H54 (cell line): ENCODE data around the gene DVL1.

Experiments used
- DNase-seq: peaks from one replicate; pipeline ENCODE4 v3.0.0; 2011; ENCODE audit warnings: low spot score, mixed read lengths; ENCODE audit not compliant: insufficient read length
- FAIRE-seq: peaks from 3 replicates; lab custom pipeline; 2011; peaks lifted over from hg19 to GRCh38; lab: Jason Lieb, UNC
- POLR2A ChIP-seq: IDR thresholded peaks from 2 replicates; pipeline ENCODE4 v1.6.1; 2011; ENCODE audit warnings: low read depth, mild to moderate bottlenecking, low read length

DVL1 gene

GRCh38 chr1:1306661-1307260 is 42.5 kb downstream of the DVL1 start:
- TF ChIP-seq POLR2A: no peak
- DNase-seq: no peak
- no peak for FAIRE-seq

- FAIRE-seq: no peak
- no peak for TF ChIP-seq POLR2A
- DNase-seq: no peak
These were observed 43.1 kb downstream of the DVL1 start for GRCh38 chr1:1306070-1306660.

DNA sequence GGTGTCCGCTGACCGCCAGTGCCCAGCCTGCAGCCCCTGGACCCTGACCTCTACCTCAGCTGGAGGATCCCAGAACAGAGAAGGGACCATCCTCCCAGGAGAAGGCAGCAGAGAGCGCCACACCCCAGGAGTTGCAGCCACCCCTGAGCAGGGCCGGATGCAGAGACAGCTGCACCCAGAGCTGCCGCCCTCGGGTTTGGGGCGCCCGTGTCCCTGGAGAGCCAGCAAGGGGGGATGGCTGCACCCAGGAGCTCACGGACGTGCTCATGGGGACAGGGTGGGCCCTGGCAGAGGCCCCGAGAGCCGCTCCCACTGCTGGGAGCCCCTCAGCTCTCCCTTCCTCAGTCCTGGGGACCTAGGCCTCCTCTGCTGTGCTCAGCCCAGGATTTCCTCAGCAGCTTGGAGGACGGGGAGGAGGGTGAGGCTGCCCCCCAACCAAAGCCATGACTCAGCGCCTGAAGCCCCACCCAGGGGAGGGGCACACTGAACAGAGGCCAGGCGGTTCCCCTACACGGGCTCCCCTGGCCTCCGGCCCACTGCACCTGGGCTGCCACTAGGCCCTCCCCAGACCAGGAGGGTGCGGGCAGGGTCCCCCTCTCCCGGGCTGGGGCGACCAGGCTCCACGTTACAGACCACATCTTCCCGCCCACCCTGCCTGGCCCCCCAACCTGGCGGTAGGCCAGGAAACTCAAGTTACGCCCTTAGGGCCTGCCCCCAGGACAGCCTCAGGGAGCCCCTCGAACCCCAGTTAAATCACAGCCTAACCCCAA is 43.7 kb downstream of the DVL1 start:
- FAIRE-seq (peak; percentile 45), DNase-seq (peak; percentile 85)
- TF ChIP-seq POLR2A: no peak

DNA sequence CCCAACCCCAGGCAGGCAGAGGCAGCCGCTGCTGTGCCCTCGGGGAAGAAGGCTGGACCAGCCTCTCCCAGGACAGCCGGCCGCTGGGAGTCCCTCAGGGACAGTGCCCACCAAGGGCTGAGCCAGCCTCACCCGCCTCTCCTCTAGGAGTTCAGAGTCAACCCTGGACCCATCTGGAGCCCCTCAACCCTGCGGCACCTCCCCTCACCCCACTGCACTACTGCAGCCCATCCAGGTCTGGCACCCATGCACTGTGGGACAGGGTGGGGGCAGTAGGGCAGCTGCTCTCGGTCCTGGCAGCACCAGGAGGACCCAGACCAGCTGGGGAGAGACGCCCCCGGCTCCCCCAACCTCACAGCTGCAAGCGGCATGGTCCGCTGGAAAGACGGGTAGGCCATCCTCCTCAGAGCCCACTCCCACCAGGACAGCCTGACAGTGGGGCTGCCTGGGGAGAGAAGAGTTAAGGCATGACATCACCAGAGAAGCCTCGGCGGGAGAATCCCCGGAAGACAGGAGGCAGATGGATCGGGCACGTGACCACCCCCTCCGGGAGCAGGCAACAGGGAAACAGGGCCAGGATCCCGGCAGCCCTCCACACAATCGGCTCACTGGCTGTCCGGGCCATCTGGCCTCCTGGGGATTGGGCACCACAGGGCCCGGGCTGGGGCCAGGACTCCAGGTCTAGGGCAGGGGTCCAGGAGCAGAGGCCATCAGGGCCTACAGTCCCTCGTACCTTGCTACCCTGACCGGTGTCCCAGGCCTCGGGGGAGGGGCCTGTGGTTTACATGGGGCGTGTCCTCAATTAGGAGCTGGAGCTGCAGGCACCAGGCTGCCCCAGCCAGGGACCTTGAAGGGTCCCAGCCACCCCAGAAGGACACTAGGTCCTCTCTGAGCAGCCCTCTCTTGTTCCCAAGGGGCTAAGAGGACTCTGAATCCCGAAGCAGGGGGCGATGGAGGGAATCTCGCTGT is 44.6 kb downstream of the DVL1 start:
- peak; percentile 73 for DNase-seq

DNA sequence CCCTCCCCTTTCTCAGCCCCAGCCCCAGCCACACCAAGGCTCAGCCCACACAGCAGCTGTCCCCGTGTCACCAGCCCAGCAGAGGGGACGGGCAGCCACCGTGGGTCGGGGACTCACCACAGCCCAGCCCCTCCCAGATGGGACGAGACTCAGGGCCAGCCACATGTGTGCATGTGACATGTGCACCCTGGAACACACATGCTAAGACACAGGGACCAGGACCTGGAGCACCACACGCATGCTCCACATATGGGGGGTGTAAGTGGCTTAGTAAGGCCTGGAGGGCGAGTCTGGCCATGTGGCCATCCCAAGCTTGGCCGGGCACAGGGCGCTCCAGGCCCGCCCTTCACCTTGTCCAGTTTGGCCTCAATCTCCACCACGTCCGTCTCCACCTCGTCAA is 45.5 kb downstream of the DVL1 start:
- DNase-seq (no peak), FAIRE-seq (no peak)
- TF ChIP-seq POLR2A: no peak

More for the DNA sequence above, 44.6 kb downstream of the DVL1 start:
- no peak for TF ChIP-seq POLR2A
- no peak for FAIRE-seq

- no peak for TF ChIP-seq POLR2A
- DNase-seq (no peak), FAIRE-seq (no peak)
These were observed 46.2 kb downstream of the DVL1 start for GRCh38 chr1:1302951-1303509.

DNA sequence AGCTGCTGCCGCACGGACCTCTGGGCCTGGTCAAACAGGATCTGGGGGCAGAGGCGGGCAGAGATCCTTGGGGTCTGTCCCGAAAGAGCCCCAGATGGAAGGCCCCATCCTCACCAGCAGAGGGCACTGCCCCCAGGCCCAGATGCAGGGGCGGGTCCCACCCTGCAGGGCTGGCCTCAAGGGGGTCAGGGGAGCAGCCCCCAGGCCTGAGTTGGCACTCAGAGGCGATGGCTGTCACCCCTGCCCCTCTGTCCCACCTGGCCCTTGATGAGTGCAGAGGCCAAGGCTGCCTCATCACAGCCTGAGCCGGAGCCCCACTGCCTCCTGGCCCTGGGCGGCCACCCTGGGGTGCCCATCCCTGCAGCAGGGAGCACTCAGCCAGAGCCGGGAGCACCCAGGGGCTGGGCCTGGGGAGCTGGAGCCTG is 47.2 kb downstream of the DVL1 start:
- DNase-seq (no peak), FAIRE-seq (no peak)
- TF ChIP-seq POLR2A: no peak

- no peak for DNase-seq
- no peak for FAIRE-seq
- no peak for TF ChIP-seq POLR2A
These were observed 48.9 kb downstream of the DVL1 start for GRCh38 chr1:1300352-1300739.

GRCh38 chr1:1299686-1300351 is 49.4 kb downstream of the DVL1 start:
- DNase-seq (no peak), FAIRE-seq (no peak)
- no peak for TF ChIP-seq POLR2A

DNA sequence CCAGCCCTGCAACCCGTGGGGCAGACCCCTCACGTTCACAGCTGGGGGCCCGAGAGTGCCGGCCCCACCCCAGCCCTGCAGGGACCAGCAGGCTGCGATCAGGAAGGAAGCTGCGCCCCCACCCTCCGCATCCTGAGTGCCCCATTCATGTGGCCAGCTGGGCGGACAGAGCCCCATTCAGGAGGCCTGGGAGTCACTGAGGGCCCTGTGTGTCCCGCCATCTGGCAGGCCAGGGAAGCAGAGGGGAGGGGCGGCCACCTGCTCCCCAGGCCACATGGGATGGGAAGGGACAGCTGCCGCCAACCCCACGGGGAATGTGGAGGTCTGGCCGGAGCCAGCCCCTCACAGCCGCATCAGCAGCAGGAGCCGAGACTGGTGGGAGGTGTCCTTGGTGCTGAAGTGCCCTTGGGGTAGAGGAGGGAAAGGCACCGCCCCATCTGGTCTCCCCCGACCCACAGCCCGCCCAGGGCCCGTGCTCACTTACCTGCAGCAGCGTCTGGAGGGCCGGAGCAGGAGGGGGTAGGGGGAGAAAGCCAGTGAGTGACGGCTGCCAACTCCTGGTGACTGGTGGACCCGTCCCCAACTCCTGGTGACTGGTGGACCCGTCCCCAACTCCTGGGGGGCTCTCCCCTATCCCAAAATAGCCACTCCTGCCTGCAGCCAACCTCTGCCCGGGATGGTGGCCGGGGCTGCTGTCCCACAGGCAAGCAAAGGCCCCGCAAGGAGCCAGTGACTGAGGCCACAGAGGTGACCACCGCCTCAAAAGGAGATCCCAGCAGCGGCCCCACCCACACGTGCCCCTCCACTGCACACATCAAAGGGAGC is 50.1 kb downstream of the DVL1 start:
- FAIRE-seq (no peak), DNase-seq (no peak)
- TF ChIP-seq POLR2A: no peak

DNA sequence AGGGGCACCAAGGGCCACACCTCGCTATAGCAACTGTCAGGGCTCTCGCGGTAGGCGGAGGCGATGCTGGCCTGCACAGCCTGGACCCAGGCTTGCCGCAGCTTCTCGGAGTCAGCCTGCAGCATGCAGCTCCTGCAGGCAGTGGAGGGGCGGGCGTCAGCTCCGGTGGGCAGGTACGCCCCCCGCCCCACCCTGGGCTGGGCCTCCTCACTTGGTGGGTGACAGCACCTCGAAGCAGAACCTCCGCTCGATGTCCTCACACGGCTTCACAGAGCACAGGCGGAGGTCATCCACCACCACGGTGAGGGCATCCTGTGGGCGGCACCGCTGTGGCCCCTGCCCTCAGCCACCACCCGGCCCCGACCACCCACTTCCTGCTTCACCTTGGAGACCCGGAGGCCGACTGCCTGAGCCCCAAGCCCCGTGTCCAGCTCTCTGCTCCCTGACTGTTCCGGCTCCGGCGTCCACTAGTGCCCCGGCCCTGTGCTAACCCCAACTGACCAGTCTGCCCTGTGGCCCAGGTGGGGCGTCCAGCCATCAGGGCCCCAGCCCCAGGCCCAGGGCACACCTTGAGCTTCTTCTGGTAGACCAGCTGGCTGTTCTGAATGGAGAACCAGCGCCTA is 51.3 kb downstream of the DVL1 start:
- DNase-seq: no peak
- FAIRE-seq: no peak

More for the DNA sequence above, 51.3 kb downstream of the DVL1 start:
- no peak for TF ChIP-seq POLR2A
